PC-9 (cell line): ENCODE results near the gene PPP2R2B. TPM values are rescaled to one million over a fixed set of nuclear protein-coding genes. Genes with fewer than 3 reads are reported as not detected.

Experiments
- BruUV-seq: library from RNA; stranded (reverse); fragments of 400-500 nt; replicated peaks from 2 replicates; lab custom pipeline; 2021; lab: Mats Ljungman, UMichigan
- CTCF ChIA-PET: fragments of 300-600 bp; sonication (Branson Sonifier 250); formaldehyde crosslinking; loops from one replicate; lab custom pipeline; 2022; ENCODE audit warnings: antibody characterized with exemption; lab: Charles Lee
- POLR2A ChIA-PET: fragments of 300-600 bp; sonication (Branson Sonifier 250); formaldehyde crosslinking; loops from one replicate; lab custom pipeline; 2022; ENCODE audit warnings: antibody characterized with exemption; ENCODE audit not compliant: unreplicated experiment; lab: Charles Lee
- DNase-seq, 2 experiments: peaks; one replicate each; pipeline versions ENCODE4 v3.0.0 to v3.0.0-alpha.2; 2015 to 2022; ENCODE audit warnings: mixed read lengths in 1 of 2
- H2AFZ ChIP-seq: fragments of 200-600 bp; sonication (generic); 2 replicates; pipeline ENCODE4 v1.8.1; 2017; ENCODE audit warnings: antibody characterized with exemption
- H3F3A ChIP-seq: fragments of 200-600 bp; sonication (generic); 2 replicates; pipeline ENCODE4 v1.8.1; 2017; ENCODE audit warnings: antibody characterized with exemption, mild to moderate bottlenecking, low read depth; ENCODE audit not compliant: insufficient read depth
- H3K27ac ChIP-seq: fragments of 200-600 bp; sonication (generic); 2 replicates; pipeline ENCODE4 v1.6.1; 2016; ENCODE audit warnings: mixed run types
- H3K27me3 ChIP-seq: fragments of 200-600 bp; sonication (generic); 2 replicates; pipeline ENCODE4 v1.6.1; 2016; ENCODE audit warnings: low read depth, mixed run types; ENCODE audit not compliant: insufficient read depth
- H3K36me3 ChIP-seq: fragments of 200-600 bp; sonication (generic); 2 replicates; pipeline ENCODE4 v1.6.1; 2016; ENCODE audit warnings: low read depth, mixed run types
- H3K4me1 ChIP-seq: fragments of 200-600 bp; sonication (generic); replicated peaks from 2 replicates; pipeline ENCODE4 v1.6.1; 2016; ENCODE audit warnings: mixed run types; ENCODE audit not compliant: insufficient read depth
- H3K4me2 ChIP-seq: fragments of 200-600 bp; sonication (generic); 2 replicates; pipeline ENCODE4 v1.6.1; 2017; ENCODE audit warnings: mixed run types
- H3K4me3 ChIP-seq: fragments of 200-600 bp; sonication (generic); 2 replicates; pipeline ENCODE4 v1.6.1; 2016; ENCODE audit warnings: mixed run types
- H3K79me2 ChIP-seq: fragments of 200-600 bp; sonication (generic); 2 replicates; pipeline ENCODE4 v1.6.1; 2017; ENCODE audit warnings: low read depth, mixed run types
- H3K9me2 ChIP-seq: fragments of 200-600 bp; sonication (generic); 2 replicates; pipeline ENCODE4 v1.8.1; 2017; ENCODE audit warnings: mild to moderate bottlenecking; ENCODE audit not compliant: insufficient read depth
- H3K9me3 ChIP-seq: fragments of 200-600 bp; sonication (generic); 2 replicates; pipeline ENCODE4 v1.8.1; 2016; ENCODE audit warnings: low read depth; ENCODE audit not compliant: insufficient read depth
- H4K20me1 ChIP-seq: fragments of 200-600 bp; sonication (generic); 2 replicates; pipeline ENCODE4 v1.8.1; 2017; ENCODE audit not compliant: insufficient read depth
- CTCF ChIP-seq: fragments of 200-600 bp; sonication (generic); conservative IDR thresholded peaks from 2 replicates; pipeline ENCODE4 v1.6.1; 2017; ENCODE audit warnings: mixed run types, antibody characterized with exemption, mild to moderate bottlenecking, moderate library complexity
- EZH2 ChIP-seq: fragments of 200-600 bp; sonication (generic); IDR thresholded peaks from 2 replicates; pipeline ENCODE4 v1.8.0; 2017; ENCODE audit warnings: antibody characterized with exemption, low read depth
- intact Hi-C: fragments of 100-400 bp; cut with micrococcal nuclease; formaldehyde crosslinking; loops from one replicate; pipeline ENCODE4 v1.10.0; 2022; ENCODE audit not compliant: unreplicated experiment
- total RNA-seq: library from RNA; stranded (reverse); gene quantifications from 2 replicates; pipeline ENCODE4 v1.2.3, GENCODE V29; 2021

PPP2R2B gene
- total RNA-seq, 1 experiment from 2014 or later, result not detected

- no peak for DNase-seq
- Histone ChIP-seq H3F3A (no peaks in the 10 kb centered on the region), H3K4me3 (no peak overlapping the region), H3K9me3 (no peaks in the 10 kb centered on the region), H2AFZ (no peak overlapping the region), H3K9me2 (no peaks in the 10 kb centered on the region), H3K27me3 (no peaks in the 10 kb centered on the region), H4K20me1 (no peaks in the 10 kb centered on the region), H3K4me2 (no peak overlapping the region), H3K79me2 (no peaks in the 10 kb centered on the region), H3K36me3 (no peaks in the 10 kb centered on the region), H3K4me1 (no peaks in the 10 kb centered on the region), H3K27ac (no peak overlapping the region)
- ChIA-PET POLR2A (no interaction called here), CTCF (no interaction called here)
- BruUV-seq, result no TSS peak
- TF ChIP-seq CTCF (no peak), EZH2 (no peak)
- intact Hi-C loops, result no loop called here
These were observed 172.1 kb downstream of the PPP2R2B start for GRCh38 chr5:146706321-146706972.

GRCh38 chr5:146704949-146705665 lies 173.4 kb downstream of the PPP2R2B start:
- DNase-seq, result no peak
- H3K4me2 ChIP-seq, result no peak overlapping the region
- no peak for TF ChIP-seq EZH2
- TF ChIP-seq CTCF, result no peak
- no peaks in the 10 kb centered on the region for H3K4me1 ChIP-seq
- H3K36me3 ChIP-seq, result no peaks in the 10 kb centered on the region
- H3F3A ChIP-seq, result no peaks in the 10 kb centered on the region
- no TSS peak for BruUV-seq
- no peak overlapping the region for H3K27ac ChIP-seq
- H3K9me2 ChIP-seq, result no peaks in the 10 kb centered on the region
- H3K79me2 ChIP-seq, result no peaks in the 10 kb centered on the region
- H3K27me3 ChIP-seq, result no peaks in the 10 kb centered on the region
- no peak overlapping the region for H2AFZ ChIP-seq
- CTCF ChIA-PET, result no interaction called here
- POLR2A ChIA-PET, result no interaction called here
- no peaks in the 10 kb centered on the region for H4K20me1 ChIP-seq
- intact Hi-C loops, result no loop called here
- no peaks in the 10 kb centered on the region for H3K9me3 ChIP-seq
- no peak overlapping the region for H3K4me3 ChIP-seq

GRCh38 chr5:146703899-146704298 lies 174.7 kb downstream of the PPP2R2B start:
- Histone ChIP-seq H2AFZ (no peak overlapping the region), H4K20me1 (no peaks in the 10 kb centered on the region), H3K9me3 (no peaks in the 10 kb centered on the region), H3F3A (no peaks in the 10 kb centered on the region), H3K4me3 (no peak overlapping the region), H3K79me2 (no peaks in the 10 kb centered on the region), H3K4me1 (no peaks in the 10 kb centered on the region), H3K27ac (no peak overlapping the region), H3K36me3 (no peaks in the 10 kb centered on the region), H3K4me2 (no peak overlapping the region), H3K27me3 (no peaks in the 10 kb centered on the region), H3K9me2 (no peaks in the 10 kb centered on the region)
- TF ChIP-seq CTCF (no peak), EZH2 (no peak)
- CTCF ChIA-PET, result no interaction called here
- DNase-seq, result no peak
- no TSS peak for BruUV-seq
- POLR2A ChIA-PET, result no interaction called here
- intact Hi-C loops, result no loop called here
